Liver (tissue), 3 donors: ENCODE measurements around the gene PNCK.

Source experiments
- ATF3 ChIP-seq: IDR thresholded peaks from 2 replicates; pipeline ENCODE4 v1.6.1; 2016; ENCODE audit warnings: antibody characterized with exemption
- CTCF ChIP-seq: fragments of 150-350 bp; IDR thresholded peaks from 2 replicates; pipeline ENCODE4 v1.5.1; 2017; ENCODE audit warnings: improper control_type of control experiment, low read depth, low read length; ENCODE audit not compliant: missing input control
- FOXA1 ChIP-seq: IDR thresholded peaks from 2 replicates; pipeline ENCODE4 v1.6.1; 2016; ENCODE audit warnings: antibody characterized with exemption
- GABPA ChIP-seq, 2 donors: IDR thresholded peaks in 1 of 2; conservative IDR thresholded peaks in 1 of 2; 2 replicates each; pipeline ENCODE4 v1.6.1; 2016; ENCODE audit warnings: antibody characterized with exemption in 2 of 2, mild to moderate bottlenecking in 1 of 2, moderate library complexity in 1 of 2
- HNF4G ChIP-seq: IDR thresholded peaks from 2 replicates; pipeline ENCODE4 v1.6.1; 2016; ENCODE audit warnings: antibody characterized with exemption
- RAD21 ChIP-seq, 2 donors: IDR thresholded peaks; 2 replicates each; pipeline ENCODE4 v1.6.1; 2016; ENCODE audit warnings: antibody characterized with exemption in 2 of 2, mild to moderate bottlenecking in 2 of 2
- REST ChIP-seq: IDR thresholded peaks from 2 replicates; pipeline ENCODE4 v1.6.1; 2016; ENCODE audit warnings: antibody characterized with exemption, mild to moderate bottlenecking
- RXRA ChIP-seq, 2 donors: IDR thresholded peaks; 2 replicates each; pipeline ENCODE4 v1.6.1; 2017 to 2018; ENCODE audit warnings: antibody characterized with exemption in 2 of 2, mild to moderate bottlenecking in 1 of 2
- SP1 ChIP-seq: IDR thresholded peaks from 2 replicates; pipeline ENCODE4 v1.6.1; 2018; ENCODE audit warnings: antibody characterized with exemption, mild to moderate bottlenecking
- TAF1 ChIP-seq: conservative IDR thresholded peaks from 2 replicates; pipeline ENCODE4 v1.6.1; 2016; ENCODE audit warnings: antibody characterized with exemption, mild to moderate bottlenecking
- YY1 ChIP-seq: IDR thresholded peaks from 2 replicates; pipeline ENCODE4 v1.6.1; 2016; ENCODE audit warnings: antibody characterized with exemption, mild to moderate bottlenecking
- donor health status: healthy.
- donor health status: healthy.

GRCh38 chrX:153665726-153666306 is 7.8 kb downstream of the PNCK start:
- TF ChIP-seq HNF4G (no peak), GABPA (IDR thresholded peaks at IDR 0.05 in 1 of 2, conservative IDR thresholded peaks at IDR 0.05 in 1 of 2) (no peak), CTCF (no peak), RAD21 (IDR thresholded peaks at IDR 0.05) (no peak), REST (no peak), RXRA (IDR thresholded peaks at IDR 0.05) (no peak), YY1 (no peak), TAF1 (no peak), FOXA1 (no peak), SP1 (no peak), ATF3 (no peak)
